ENCODE results near the gene SDS.

Gene SDS

GRCh38 chr12:113398346-113399290 is 5.1 kb downstream of the SDS start:
- DNase-seq (ENCODE audit: low read depth): no peak

DNA sequence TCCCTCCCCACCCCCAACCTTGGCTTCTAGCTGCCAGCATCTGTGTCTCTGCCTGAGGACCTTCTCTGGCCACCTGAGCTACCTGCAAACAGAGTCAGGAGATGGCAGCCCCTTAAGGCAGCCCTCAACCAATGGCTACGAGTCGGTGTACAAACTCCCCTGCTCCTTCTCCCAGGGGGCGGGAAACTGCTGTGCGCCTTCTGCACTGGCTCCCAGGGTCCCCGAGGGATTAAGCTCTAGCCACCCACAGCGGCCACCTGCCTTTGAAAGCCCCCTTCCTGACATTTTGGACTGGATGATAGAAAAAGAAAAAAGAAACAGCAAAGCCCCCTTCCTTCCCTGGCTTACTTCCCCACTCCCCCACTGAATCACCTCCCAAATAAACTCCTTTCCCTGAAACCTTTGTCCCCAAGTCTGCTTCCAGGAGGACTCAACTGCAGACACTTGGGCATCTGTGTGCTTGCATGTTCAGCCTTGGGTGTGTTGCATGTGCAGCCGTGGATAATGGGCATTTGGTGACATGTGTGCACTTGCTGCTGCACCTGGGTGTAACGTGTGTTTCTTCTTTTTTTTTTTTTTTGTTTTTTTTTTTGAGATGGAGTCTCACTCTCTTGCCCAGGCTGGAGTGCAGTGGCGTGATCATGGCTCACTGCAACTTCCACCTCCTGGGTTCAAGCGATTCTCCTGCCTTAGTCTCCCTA is 6.0 kb downstream of the SDS start:
- no peak for DNase-seq (ENCODE audit: low read depth)

GRCh38 chr12:113396828-113397496 is 6.7 kb downstream of the SDS start:
- no peak for DNase-seq (ENCODE audit: low read depth)

- no peak for DNase-seq (ENCODE audit: low read depth)
Observed at GRCh38 chr12:113396200-113396599, 7.5 kb downstream of the SDS start.

GRCh38 chr12:113395119-113395518 is 8.6 kb downstream of the SDS start:
- DNase-seq (ENCODE audit: low read depth): no peak

DNA sequence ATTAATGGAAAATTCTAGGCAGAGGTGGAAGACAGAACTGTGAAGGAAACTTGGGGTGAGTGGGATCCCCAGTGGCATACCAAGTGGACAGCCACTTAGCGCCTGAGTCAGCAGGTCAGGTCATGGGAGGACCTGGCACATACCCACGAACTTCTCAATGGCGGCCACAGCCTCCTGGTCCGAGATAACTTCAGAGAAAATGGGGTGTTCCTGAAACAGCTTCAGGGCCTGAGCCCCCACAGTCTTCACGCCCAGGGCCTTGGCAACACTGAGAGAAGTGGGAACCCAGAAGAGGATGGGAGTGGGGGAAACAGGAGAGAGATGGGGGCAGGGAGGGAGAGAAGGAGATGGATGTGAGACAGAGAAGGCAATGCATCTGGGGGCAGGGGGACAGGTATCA is 9.9 kb downstream of the SDS start:
- no peak for DNase-seq (ENCODE audit: low read depth)

DNA sequence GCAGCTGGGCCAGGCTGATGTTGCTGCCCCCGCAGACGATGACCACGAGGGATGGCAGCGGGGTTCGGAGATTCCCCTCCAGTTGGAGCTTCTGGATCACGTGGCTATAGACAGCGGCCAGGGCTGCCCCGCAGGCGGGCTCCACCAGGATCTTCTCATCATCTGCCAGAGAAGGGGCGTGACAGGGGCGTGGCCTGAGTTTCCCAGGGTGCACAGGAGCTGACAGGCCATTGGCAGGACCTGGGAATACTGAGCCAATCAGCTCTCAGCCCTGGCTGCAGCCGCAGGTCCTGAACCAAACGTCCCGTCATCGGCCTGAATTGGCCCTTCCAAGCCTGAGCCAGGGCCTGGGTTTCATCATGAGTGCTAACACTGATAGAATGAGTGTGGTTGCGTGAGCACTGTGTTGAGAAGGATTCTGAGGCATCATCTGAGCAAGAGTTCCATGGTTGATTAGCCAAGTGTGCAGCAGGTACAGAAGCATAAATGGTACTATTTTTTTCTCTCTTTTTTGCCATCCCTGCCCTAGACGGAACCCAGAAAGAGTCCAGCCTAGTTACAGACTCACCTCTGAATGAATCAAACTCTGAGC is 10.6 kb downstream of the SDS start:
- DNase-seq (ENCODE audit: low read depth): no peak

- DNase-seq (ENCODE audit: low read depth): no peak
Observed at GRCh38 chr12:113392520-113392919, 11.2 kb downstream of the SDS start.

GRCh38 chr12:113391650-113392337 is 11.9 kb downstream of the SDS start:
- DNase-seq (ENCODE audit: low read depth): no peak

DNA sequence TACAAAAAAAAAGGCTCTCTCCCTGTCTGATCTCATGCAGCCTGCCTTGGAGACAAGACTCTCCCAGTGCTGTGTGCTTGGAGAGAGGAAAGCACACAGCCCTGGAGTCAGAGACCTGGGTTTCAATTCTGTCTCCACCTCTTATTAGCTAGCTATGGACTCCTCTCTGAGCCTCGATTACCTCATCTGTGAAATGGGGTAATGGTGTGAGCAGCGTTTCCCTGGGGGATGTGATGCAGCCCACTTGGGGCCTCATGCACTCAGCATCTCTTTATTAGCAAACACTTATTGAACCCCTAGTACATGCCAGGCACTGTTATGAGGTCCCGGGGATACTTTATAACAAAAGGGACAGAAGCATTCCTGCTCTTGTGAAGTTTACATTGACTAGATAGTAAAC is 12.5 kb downstream of the SDS start:
- DNase-seq (ENCODE audit: low read depth): no peak

DNA sequence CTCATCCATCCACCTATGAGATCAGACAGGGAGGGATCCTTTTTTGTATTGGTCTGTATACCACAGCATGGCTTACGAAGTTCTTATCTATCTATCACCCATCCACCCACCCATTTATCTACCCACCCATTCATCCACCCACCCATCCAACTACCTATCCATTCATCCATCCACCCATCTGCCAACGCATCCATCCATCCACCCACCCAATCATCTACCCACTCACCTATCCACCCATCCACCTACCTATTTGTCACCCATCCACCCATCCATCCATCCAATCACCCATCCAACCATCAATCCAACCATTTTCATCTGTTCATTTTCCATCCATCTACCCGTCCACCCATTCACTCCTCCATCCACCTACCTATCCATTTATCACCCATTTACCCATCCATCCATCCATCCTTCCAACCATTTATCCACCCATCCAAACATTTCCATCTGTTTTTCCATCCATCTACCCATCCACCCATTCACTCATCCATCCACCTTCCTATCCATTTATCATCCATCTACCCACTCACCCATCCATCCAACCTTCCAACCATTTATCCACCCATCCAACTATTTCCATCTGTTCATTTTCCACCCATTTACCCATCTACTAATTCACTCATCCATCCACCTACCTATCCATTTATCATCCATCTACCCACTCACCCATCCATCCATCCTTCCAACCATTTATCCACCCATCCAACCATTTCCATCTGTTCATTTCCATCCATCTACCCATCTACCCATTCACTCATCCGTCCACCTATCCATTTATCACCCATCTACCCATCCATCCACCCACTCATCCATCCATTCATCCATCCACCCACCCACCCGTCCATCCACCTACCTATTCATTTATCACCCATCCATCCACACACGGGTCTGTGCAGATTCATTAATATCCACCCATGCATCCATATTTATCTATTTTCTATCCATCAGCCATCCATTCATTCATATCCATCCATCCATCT is 13.3 kb downstream of the SDS start:
- DNase-seq (ENCODE audit: low read depth): no peak

DNA sequence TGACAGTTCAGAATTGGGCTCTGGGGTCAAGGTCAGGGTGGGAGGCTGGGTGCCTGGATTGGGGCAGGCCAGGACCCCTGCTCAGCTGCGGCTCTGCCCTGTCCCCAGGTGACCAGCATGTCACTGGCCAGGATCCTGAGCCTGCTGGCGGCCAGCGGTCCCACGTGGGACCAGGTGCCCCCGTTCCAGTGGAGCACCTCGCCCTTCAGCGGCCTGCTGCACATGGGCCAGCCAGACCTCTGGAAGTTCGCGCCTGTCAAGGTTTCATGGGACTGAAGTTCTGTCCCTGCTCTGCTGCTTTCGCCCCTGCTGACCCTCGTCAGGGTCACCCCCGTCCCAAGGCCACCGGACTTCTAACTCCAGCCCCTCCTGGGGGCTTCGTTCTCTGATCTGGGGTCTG is 15.3 kb downstream of the SDS start:
- no peak for DNase-seq (ENCODE audit: low read depth)

GRCh38 chr12:113387631-113388030 is 16.1 kb downstream of the SDS start:
- DNase-seq (ENCODE audit: low read depth): no peak

GRCh38 chr12:113386866-113387566 is 16.7 kb downstream of the SDS start:
- no peak for DNase-seq (ENCODE audit: low read depth)

- DNase-seq (ENCODE audit: low read depth): no peak
Observed at GRCh38 chr12:113385282-113385882, 18.3 kb downstream of the SDS start.

GRCh38 chr12:113384778-113385177 is 18.9 kb downstream of the SDS start:
- no peak for DNase-seq (ENCODE audit: low read depth)

DNA sequence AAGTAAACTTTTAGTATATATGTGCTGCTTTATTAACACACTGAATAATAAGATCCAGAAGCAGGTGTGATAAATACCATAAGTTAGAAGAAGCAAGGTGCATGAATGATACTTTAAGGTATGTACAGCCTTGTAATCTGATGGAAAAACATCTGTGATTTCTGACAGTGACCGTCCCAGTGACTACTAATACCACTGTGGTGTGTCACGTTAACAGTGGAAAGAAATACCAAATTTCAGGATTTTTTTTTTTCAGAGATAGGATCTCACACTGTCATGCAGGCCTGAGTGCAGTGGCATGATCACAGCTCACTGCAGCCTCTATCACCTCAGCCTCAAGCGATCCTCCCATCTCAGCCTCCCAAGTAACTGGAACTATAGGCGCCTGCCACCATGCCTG is 21.5 kb downstream of the SDS start:
- no peak for DNase-seq (ENCODE audit: low read depth)

DNA sequence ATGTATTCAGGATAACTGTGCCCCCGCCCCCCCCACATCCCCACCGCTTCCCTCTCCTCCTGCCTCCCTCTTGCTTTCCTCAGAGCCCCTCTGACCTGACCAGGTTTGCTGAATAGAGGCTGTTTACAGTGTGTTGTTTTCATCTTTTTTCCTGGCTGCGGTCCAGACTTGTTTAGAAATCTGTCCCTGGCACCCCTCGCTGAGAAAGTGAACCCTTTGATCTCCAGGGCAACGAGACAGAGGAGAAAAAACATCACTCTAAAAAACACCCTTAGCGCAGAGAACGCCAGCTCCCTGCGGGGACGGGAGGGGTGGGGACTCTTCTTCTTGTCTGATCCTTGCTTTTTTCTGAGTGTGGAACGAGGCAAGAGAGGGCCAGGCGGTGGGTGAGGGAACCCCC is 22.5 kb downstream of the SDS start:
- DNase-seq (ENCODE audit: low read depth): no peak

DNA sequence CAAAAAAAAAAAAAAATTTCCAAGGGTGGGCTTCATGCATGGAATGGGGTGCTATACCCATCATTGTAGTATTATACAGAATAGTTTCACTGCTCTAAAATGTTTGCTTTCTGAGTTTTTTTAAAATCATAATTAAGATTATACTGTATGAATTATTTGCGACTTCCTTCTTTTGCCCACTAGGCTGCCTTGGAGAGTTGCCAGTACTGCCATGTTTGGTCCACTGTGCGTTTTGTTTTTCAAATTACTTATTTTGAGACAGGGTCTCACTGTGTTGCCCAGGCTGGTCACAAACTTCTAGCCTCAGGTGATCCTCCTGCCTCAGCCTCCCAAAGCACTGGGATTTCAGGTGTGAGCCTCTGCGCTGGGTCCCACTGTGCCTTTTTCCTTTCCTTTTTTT is 25.4 kb downstream of the SDS start:
- DNase-seq (ENCODE audit: low read depth): no peak

Measured in CMK (cell line).